SK-N-SH (cell line): ENCODE data around the gene NECTIN2. TPM values are rescaled to one million over a fixed set of nuclear protein-coding genes. Genes with fewer than 3 reads are reported as not detected.

Source experiments
- CTCF ChIA-PET: fragments of 300-600, 350-600 bp; formaldehyde crosslinking; extraction: SDS; loops from one replicate; lab custom pipeline; 2021; lab: Yijun Ruan, JAX
- POLR2A ChIA-PET: fragments of 350-600 bp; sonication (Branson Sonifier 250); formaldehyde crosslinking; extraction: SDS; loops from one replicate; lab custom pipeline; 2020; ENCODE audit warnings: antibody characterized with exemption, inconsistent platforms; lab: Yijun Ruan, JAX
- DNase-seq: peaks from one replicate; pipeline ENCODE4 v3.0.0; 2012
- H2AFZ ChIP-seq: fragments of 200-600 bp; sonication (generic); 2 replicates; pipeline ENCODE4 v1.8.1; 2016; ENCODE audit warnings: antibody characterized with exemption, mild to moderate bottlenecking, low read depth
- H3F3A ChIP-seq: fragments of 200-600 bp; sonication (generic); replicated peaks from 2 replicates; pipeline ENCODE3; 2016; ENCODE audit warnings: antibody characterized with exemption, mild to moderate bottlenecking; ENCODE audit not compliant: insufficient read depth
- H3K27ac ChIP-seq, 2 experiments: fragments of 200-500 bp in 1 of 2; fragments of 200-600 bp in 1 of 2; sonication (Bioruptor generic) in 1 of 2; sonication (generic), shearing (Covaris generic) in 1 of 2; 2 replicates each; pipeline versions ENCODE4 v1.5.1 to v1.6.1; 2014 to 2016; ENCODE audit warnings: low read depth in 2 of 2, inconsistent platforms in 1 of 2, low read length in 1 of 2, mild to moderate bottlenecking in 1 of 2, mixed read lengths in 1 of 2
- H3K27me3 ChIP-seq: fragments of 200-600 bp; sonication (generic), shearing (Covaris generic); 2 replicates; pipeline ENCODE4 v1.6.1; 2016; ENCODE audit warnings: mixed run types; ENCODE audit not compliant: insufficient read depth
- H3K36me3 ChIP-seq, 2 experiments: fragments of 200-500 bp in 1 of 2; fragments of 200-600 bp in 1 of 2; sonication (Bioruptor generic) in 1 of 2; sonication (generic) in 1 of 2; replicated peaks in 1 of 2; 2 replicates each; pipeline versions ENCODE3 to v1.5.1; 2014 to 2016; ENCODE audit warnings: low read length in 1 of 2, mild to moderate bottlenecking in 1 of 2; ENCODE audit not compliant: insufficient read depth in 2 of 2, control insufficient read depth in 1 of 2
- H3K4me1 ChIP-seq, 2 experiments: fragments of 200-500 bp in 1 of 2; fragments of 200-600 bp in 1 of 2; sonication (Bioruptor generic) in 1 of 2; sonication (generic), shearing (Covaris generic) in 1 of 2; 2 replicates each; pipeline versions ENCODE4 v1.5.1 to v1.6.1; 2014 to 2016; ENCODE audit warnings: low read depth in 1 of 2, low read length in 1 of 2, mixed run types in 1 of 2; ENCODE audit not compliant: insufficient read depth in 2 of 2, control insufficient read depth in 1 of 2
- H3K4me2 ChIP-seq: fragments of 200-600 bp; sonication (generic), shearing (Covaris generic); 2 replicates; pipeline ENCODE4 v1.6.1; 2017; ENCODE audit warnings: mixed run types
- H3K4me3 ChIP-seq, 2 experiments: fragments of 200-500 bp in 1 of 2; fragments of 200-600 bp in 1 of 2; sonication (Bioruptor generic) in 1 of 2; sonication (generic), shearing (Covaris generic) in 1 of 2; 2 replicates each; pipeline versions ENCODE4 v1.5.1 to v1.8.1; 2014 to 2016; ENCODE audit warnings: low read depth in 2 of 2, inconsistent platforms in 1 of 2, low read length in 1 of 2, mild to moderate bottlenecking in 1 of 2, mixed read lengths in 1 of 2, moderate library complexity in 1 of 2
- H3K79me2 ChIP-seq: fragments of 200-600 bp; sonication (generic); 2 replicates; pipeline ENCODE4 v1.8.1; 2017; ENCODE audit warnings: mild to moderate bottlenecking; ENCODE audit not compliant: insufficient read depth
- H3K9ac ChIP-seq: fragments of 200-600 bp; sonication (generic); 2 replicates; pipeline ENCODE4 v1.6.1; 2017; ENCODE audit warnings: mixed run types
- H3K9me2 ChIP-seq: fragments of 200-600 bp; sonication (generic); 2 replicates; pipeline ENCODE4 v1.6.1; 2017; ENCODE audit warnings: mixed run types
- H3K9me3 ChIP-seq: fragments of 200-600 bp; sonication (generic); 2 replicates; pipeline ENCODE4 v1.6.1; 2017; ENCODE audit warnings: mixed run types, mild to moderate bottlenecking, moderate library complexity
- H4K20me1 ChIP-seq: fragments of 200-600 bp; sonication (generic); 2 replicates; pipeline ENCODE4 v1.6.1; 2017; ENCODE audit warnings: mild to moderate bottlenecking, mixed run types; ENCODE audit not compliant: insufficient read depth
- CHD2 ChIP-seq: fragments of 150-350 bp; IDR thresholded peaks from 2 replicates; pipeline ENCODE4 v1.6.1; 2018; ENCODE audit warnings: low read length; ENCODE audit not compliant: partially characterized antibody
- FOSL2 ChIP-seq: IDR thresholded peaks from 2 replicates; pipeline ENCODE4 v1.4.0; 2012; ENCODE audit warnings: low read depth, mild to moderate bottlenecking, moderate library complexity, borderline replicate concordance
- FOXJ3 ChIP-seq: sonication (generic); formaldehyde crosslinking; IDR thresholded peaks from 2 replicates; pipeline ENCODE4 v1.5.1; 2020; ENCODE audit warnings: mild to moderate bottlenecking, missing genetic modification reagents
- FOXM1 ChIP-seq: IDR thresholded peaks from 2 replicates; pipeline ENCODE4 v1.4.0; 2012; ENCODE audit warnings: low read depth, mild to moderate bottlenecking
- GABPA ChIP-seq: IDR thresholded peaks from 2 replicates; pipeline ENCODE4 v1.4.0; 2012; ENCODE audit warnings: low read depth, mild to moderate bottlenecking
- GATA2 ChIP-seq: sonication (generic); formaldehyde crosslinking; IDR thresholded peaks from 2 replicates; pipeline ENCODE4 v1.5.0; 2020; ENCODE audit warnings: mild to moderate bottlenecking, missing genetic modification reagents
- JUND ChIP-seq: IDR thresholded peaks from 2 replicates; pipeline ENCODE4 v1.4.0; 2012
- MXI1 ChIP-seq: IDR thresholded peaks from 2 replicates; pipeline ENCODE4 v1.6.1; 2012; ENCODE audit warnings: mild to moderate bottlenecking, low read depth, low read length, improper control_type of control experiment
- NRF1 ChIP-seq: IDR thresholded peaks from 2 replicates; pipeline ENCODE4 v1.6.1; 2012; ENCODE audit warnings: low read depth, mild to moderate bottlenecking, low read length
- POLR2AphosphoS5 ChIP-seq: IDR thresholded peaks from 2 replicates; pipeline ENCODE4 v1.6.1; 2012; ENCODE audit warnings: low read depth, low read length
- RAD21 ChIP-seq: IDR thresholded peaks from 2 replicates; pipeline ENCODE4 v1.6.1; 2012; ENCODE audit warnings: mild to moderate bottlenecking, low read length
- RCOR1 ChIP-seq: fragments of 150-350 bp; IDR thresholded peaks from 2 replicates; pipeline ENCODE4 v1.6.1; 2017; ENCODE audit warnings: antibody characterized with exemption, low read length
- RFX5 ChIP-seq: IDR thresholded peaks from 2 replicates; pipeline ENCODE4 v1.6.1; 2012; ENCODE audit warnings: mild to moderate bottlenecking, improper control_type of control experiment, low read length
- RXRA ChIP-seq: IDR thresholded peaks from 2 replicates; pipeline ENCODE4 v1.4.0; 2012; ENCODE audit warnings: low read depth, mild to moderate bottlenecking, borderline replicate concordance
- SIN3A ChIP-seq: IDR thresholded peaks from 2 replicates; pipeline ENCODE4 v1.6.1; 2012; ENCODE audit warnings: low read depth, mild to moderate bottlenecking, low read length, moderate library complexity, borderline replicate concordance
- SMC3 ChIP-seq: IDR thresholded peaks from 2 replicates; pipeline ENCODE4 v1.6.1; 2012; ENCODE audit warnings: low read depth, low read length, improper control_type of control experiment
- TCF12 ChIP-seq: IDR thresholded peaks from 2 replicates; pipeline ENCODE4 v1.4.0; 2012
- YY1 ChIP-seq: IDR thresholded peaks from 2 replicates; pipeline ENCODE4 v1.4.0; 2012; ENCODE audit warnings: low read depth, mild to moderate bottlenecking
- WGBS: methylation state at CpG from one replicate; pipeline ENCODE4 v1.1.6; 2017; ENCODE audit warnings: low lambda C conversion rate; 5-methylcytosine and 5-hydroxymethylcytosine counted together
- polyA plus RNA-seq, 3 experiments: library from polyadenylated mRNA; depleted of rRNA; stranded (reverse); fragments of >200 nt; gene quantifications; 2 replicates each; pipeline ENCODE4 v1.2.3, GENCODE V29; 2012
- TF ChIP-seq, protein P1 (sequence below): fragments of 150-350 bp; IDR thresholded peaks from 2 replicates; pipeline ENCODE4 v1.6.1; 2017; ENCODE audit warnings: antibody characterized with exemption, low read length, low read depth, borderline replicate concordance
- TF ChIP-seq, protein P2 (sequence below): IDR thresholded peaks from 2 replicates; pipeline ENCODE4 v1.6.1; 2012; ENCODE audit warnings: mild to moderate bottlenecking, low read depth, low read length, moderate library complexity
- TF ChIP-seq, protein P3 (sequence below): IDR thresholded peaks from 2 replicates; pipeline ENCODE4 v1.4.0; 2012; ENCODE audit warnings: low read depth

The NECTIN2 gene
- polyA plus RNA-seq, 1 of the 3 experiments (the other 2 are of a cell fraction): 121 TPM

DNA sequence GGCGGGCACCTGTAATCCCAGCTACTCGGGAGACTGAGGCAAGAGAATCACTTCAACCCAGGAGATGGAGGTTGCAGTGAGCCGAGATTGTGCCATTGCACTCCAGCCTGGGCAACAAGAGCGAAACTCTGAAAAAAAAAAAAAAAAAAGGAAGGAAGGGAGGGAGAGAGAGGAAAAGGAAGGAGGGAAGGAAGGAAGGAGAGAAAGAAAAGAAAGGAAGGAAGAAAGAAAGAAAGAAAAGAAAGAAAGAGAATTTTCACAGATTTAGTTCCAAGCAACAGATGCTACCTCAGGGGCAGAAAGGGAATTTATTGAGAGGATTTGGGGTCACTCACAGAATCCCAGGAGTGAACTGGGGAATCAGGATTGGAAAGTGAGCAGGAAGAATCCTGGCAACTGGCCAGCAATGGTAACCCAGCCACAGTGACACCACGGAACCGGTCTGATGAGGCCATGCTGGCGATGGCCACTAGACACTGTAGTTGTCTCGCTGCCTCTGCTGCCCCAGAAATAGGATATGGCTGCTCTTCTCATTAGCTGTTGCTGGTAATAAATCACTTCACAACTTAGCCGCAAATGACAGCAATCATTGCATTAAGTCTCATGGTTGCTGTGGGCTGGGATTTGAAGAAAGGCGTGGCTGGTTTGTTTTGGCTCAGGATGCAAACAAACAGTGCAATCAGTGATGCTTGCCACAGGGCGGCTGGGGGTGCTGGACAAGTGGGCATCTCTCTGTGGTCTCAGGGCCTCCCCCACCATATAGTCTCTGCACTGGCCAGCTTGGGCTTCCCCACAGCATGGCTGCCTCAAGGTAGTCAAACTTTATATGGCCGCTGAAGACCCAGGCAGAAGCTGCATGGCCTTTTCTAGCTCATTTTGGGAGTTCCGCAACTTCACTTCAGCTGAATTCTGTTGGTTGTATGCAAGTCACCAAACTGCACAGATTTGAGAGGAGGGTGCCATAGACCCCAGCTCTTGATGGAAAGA, 42.4 kb upstream of the NECTIN2 start (continued):
- TF ChIP-seq, protein P1, sequence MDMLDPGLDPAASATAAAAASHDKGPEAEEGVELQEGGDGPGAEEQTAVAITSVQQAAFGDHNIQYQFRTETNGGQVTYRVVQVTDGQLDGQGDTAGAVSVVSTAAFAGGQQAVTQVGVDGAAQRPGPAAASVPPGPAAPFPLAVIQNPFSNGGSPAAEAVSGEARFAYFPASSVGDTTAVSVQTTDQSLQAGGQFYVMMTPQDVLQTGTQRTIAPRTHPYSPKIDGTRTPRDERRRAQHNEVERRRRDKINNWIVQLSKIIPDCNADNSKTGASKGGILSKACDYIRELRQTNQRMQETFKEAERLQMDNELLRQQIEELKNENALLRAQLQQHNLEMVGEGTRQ: no peak
- TF ChIP-seq GABPA: no peak
- TF ChIP-seq, protein P2, sequence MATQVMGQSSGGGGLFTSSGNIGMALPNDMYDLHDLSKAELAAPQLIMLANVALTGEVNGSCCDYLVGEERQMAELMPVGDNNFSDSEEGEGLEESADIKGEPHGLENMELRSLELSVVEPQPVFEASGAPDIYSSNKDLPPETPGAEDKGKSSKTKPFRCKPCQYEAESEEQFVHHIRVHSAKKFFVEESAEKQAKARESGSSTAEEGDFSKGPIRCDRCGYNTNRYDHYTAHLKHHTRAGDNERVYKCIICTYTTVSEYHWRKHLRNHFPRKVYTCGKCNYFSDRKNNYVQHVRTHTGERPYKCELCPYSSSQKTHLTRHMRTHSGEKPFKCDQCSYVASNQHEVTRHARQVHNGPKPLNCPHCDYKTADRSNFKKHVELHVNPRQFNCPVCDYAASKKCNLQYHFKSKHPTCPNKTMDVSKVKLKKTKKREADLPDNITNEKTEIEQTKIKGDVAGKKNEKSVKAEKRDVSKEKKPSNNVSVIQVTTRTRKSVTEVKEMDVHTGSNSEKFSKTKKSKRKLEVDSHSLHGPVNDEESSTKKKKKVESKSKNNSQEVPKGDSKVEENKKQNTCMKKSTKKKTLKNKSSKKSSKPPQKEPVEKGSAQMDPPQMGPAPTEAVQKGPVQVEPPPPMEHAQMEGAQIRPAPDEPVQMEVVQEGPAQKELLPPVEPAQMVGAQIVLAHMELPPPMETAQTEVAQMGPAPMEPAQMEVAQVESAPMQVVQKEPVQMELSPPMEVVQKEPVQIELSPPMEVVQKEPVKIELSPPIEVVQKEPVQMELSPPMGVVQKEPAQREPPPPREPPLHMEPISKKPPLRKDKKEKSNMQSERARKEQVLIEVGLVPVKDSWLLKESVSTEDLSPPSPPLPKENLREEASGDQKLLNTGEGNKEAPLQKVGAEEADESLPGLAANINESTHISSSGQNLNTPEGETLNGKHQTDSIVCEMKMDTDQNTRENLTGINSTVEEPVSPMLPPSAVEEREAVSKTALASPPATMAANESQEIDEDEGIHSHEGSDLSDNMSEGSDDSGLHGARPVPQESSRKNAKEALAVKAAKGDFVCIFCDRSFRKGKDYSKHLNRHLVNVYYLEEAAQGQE: no peak

DNA sequence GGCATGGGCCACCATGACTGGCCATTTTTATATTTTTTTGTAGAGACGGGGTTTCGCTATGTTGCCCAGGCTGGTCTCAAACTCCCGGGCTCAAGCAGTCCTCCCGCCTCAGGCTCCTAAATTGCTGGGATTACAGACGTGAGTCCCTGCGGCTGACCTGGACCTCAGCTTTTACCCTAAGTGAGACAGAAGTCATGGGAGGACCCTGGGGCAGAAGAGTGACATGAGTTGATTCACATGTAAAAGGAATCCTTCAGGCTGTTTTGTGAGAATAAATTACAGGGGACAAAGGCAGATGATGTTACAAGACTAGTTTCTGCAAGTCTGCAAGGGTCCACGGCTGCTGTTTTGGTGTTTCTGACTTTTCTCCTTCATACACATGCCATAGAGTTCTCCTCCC, 39.8 kb upstream of the NECTIN2 start:
- Histone ChIP-seq H3K4me3 (no peak overlapping the region), H3K79me2 (no peaks in the 10 kb centered on the region), H4K20me1 (no peaks in the 10 kb centered on the region), H2AFZ (no peak overlapping the region), H3K9ac (no peak overlapping the region), H3K4me2 (no peak overlapping the region), H3K9me2 (no peaks in the 10 kb centered on the region), H3K36me3 (no peaks in the 10 kb centered on the region), H3K9me3 (no peaks in the 10 kb centered on the region), H3K27ac (no peak overlapping the region), H3K4me1 (peaks cover 8 to 13% of the 10 kb centered on the region in 2 experiments; a peak in 2 of 4 replicates), H3K27me3 (peaks cover 51% of the 10 kb centered on the region), H3F3A (peaks cover 8% of the 10 kb centered on the region)
- ChIA-PET POLR2A (no interaction called here), CTCF (interaction anchor here (1.0 to 9.3 kb wide), 6 partner anchors 8 to 117 kb away, joined by 3 to 70 read pairs (median 10); no protein-coding TSS in a partner anchor)
- WGBS: 39% methylated on average over 7 of the region's 7 CpGs
- no peak for DNase-seq
- no peak for TF ChIP-seq RXRA
- TF ChIP-seq, protein P3, sequence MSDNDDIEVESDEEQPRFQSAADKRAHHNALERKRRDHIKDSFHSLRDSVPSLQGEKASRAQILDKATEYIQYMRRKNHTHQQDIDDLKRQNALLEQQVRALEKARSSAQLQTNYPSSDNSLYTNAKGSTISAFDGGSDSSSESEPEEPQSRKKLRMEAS: no peak
- no peak for TF ChIP-seq JUND
- no peak for TF ChIP-seq TCF12
- TF ChIP-seq, protein P2: no peak
- no peak for TF ChIP-seq FOSL2
- no peak for TF ChIP-seq YY1
- no peak for TF ChIP-seq CHD2
- no peak for TF ChIP-seq NRF1
- no peak for TF ChIP-seq SIN3A
- TF ChIP-seq RFX5: no peak
- no peak for TF ChIP-seq FOXJ3 (CRISPR knock-in tag)
- no peak for TF ChIP-seq FOXM1
- no peak for TF ChIP-seq RAD21
- no peak for TF ChIP-seq POLR2AphosphoS5
- no peak for TF ChIP-seq RCOR1
- no peak for TF ChIP-seq MXI1
- TF ChIP-seq GATA2 (CRISPR knock-in tag): no peak
- TF ChIP-seq SMC3: no peak
